Hepatocyte (in vitro differentiated cells): ENCODE data around the gene ESRRG. TPM values are rescaled to one million over a fixed set of nuclear protein-coding genes. Genes with fewer than 3 reads are reported as not detected.
A peak's percentile ranks its signal among the peaks of the same experiment; 100 is the strongest.

Source experiments
- DNase-seq: peaks from one replicate; pipeline ENCODE4 v3.0.0-alpha.2; 2016; ENCODE audit warnings: low spot score
- H2AFZ ChIP-seq: fragments of 200-600 bp; sonication (generic); 2 replicates; pipeline ENCODE4 v1.6.0; 2016; ENCODE audit warnings: antibody characterized with exemption, mild to moderate bottlenecking
- H3K27ac ChIP-seq: fragments of 200-600 bp; sonication (generic); 2 replicates; pipeline ENCODE4 v1.5.1; 2016; ENCODE audit warnings: mild to moderate bottlenecking
- H3K27me3 ChIP-seq: fragments of 200-600 bp; sonication (generic); 2 replicates; pipeline ENCODE4 v1.6.1; 2016
- H3K36me3 ChIP-seq: fragments of 200-600 bp; sonication (generic); replicated peaks from 2 replicates; pipeline ENCODE4 v1.5.1; 2016; ENCODE audit warnings: low read depth; ENCODE audit not compliant: insufficient read depth
- H3K4me1 ChIP-seq: fragments of 200-600 bp; sonication (generic); 2 replicates; pipeline ENCODE4 v1.5.1; 2016; ENCODE audit warnings: mild to moderate bottlenecking, moderate library complexity; ENCODE audit not compliant: insufficient read depth
- H3K4me2 ChIP-seq: fragments of 200-600 bp; sonication (generic); 2 replicates; pipeline ENCODE4 v1.6.0; 2016
- H3K4me3 ChIP-seq: fragments of 200-600 bp; sonication (generic); 2 replicates; pipeline ENCODE4 v1.5.1; 2016; ENCODE audit warnings: mild to moderate bottlenecking
- H3K79me2 ChIP-seq: fragments of 200-600 bp; sonication (generic); 2 replicates; pipeline ENCODE4 v1.6.0; 2017; ENCODE audit warnings: mild to moderate bottlenecking
- H3K9me2 ChIP-seq: fragments of 200-600 bp; sonication (generic); replicated peaks from 2 replicates; pipeline ENCODE4 v1.6.0; 2017; ENCODE audit warnings: mild to moderate bottlenecking; ENCODE audit not compliant: insufficient read depth
- H3K9me3 ChIP-seq: fragments of 200-600 bp; sonication (generic); 2 replicates; pipeline ENCODE4 v1.5.1; 2016; ENCODE audit warnings: low read depth, mild to moderate bottlenecking
- H4K20me1 ChIP-seq: fragments of 200-600 bp; sonication (generic); 2 replicates; pipeline ENCODE4 v1.6.0; 2016; ENCODE audit warnings: mild to moderate bottlenecking; ENCODE audit not compliant: insufficient read depth, poor library complexity, severe bottlenecking
- EZH2 ChIP-seq: fragments of 200-600 bp; sonication (generic); IDR thresholded peaks from 2 replicates; pipeline ENCODE4 v1.6.1; 2016; ENCODE audit warnings: antibody characterized with exemption, mild to moderate bottlenecking, borderline replicate concordance
- EZH2phosphoT487 ChIP-seq: fragments of 200-600 bp; sonication (generic); IDR thresholded peaks from one replicate; pipeline ENCODE4 v1.6.1; 2018; ENCODE audit warnings: antibody characterized with exemption, mild to moderate bottlenecking, low read depth, moderate library complexity; ENCODE audit not compliant: unreplicated experiment, severe bottlenecking
- WGBS: methylation state at CpG from one replicate; pipeline ENCODE4 v1.1.6; 2016; ENCODE audit warnings: low lambda C conversion rate; ENCODE audit errors: missing lambda C conversion rate; 5-methylcytosine and 5-hydroxymethylcytosine counted together
- polyA plus RNA-seq: library from polyadenylated mRNA; unstranded; fragments of >200 nt; fragmentation: Nextera tagmentation; extraction: Ambion mirVana; gene quantifications from 2 replicates; pipeline ENCODE4 v1.2.1, GENCODE V29; 2016
- total RNA-seq: library from RNA; depleted of rRNA; stranded (reverse); fragments of >200 nt; gene quantifications from 2 replicates; pipeline ENCODE4 v1.2.3, GENCODE V29; 2014
- TF ChIP-seq, protein P1 (sequence below): fragments of 200-600 bp; sonication (generic); IDR thresholded peaks from 2 replicates; pipeline ENCODE4 v1.5.1; 2016; ENCODE audit warnings: antibody characterized with exemption, mild to moderate bottlenecking; ENCODE audit not compliant: poor library complexity

ESRRG gene
- total and polyA plus RNA-seq, 2 experiments from 2014 or later = 2.8 to 10.3 TPM

DNA sequence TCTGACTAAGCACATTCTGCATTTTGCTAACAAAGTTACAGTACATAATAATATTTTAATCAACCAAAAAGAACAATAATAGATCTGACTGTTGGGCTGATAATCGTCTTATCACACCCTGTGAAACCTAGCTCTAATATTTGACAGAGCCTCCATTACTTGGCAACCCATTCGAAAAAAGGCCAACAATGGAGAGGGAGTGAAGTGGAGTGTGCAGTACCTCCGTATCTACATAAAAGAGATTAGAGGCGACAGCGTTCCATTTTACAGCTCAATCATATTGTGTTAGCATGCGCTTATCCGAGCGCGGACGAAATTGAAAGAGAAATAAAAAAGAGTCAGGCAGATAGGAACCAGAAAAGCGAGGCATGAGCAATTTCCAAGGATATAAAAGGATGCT lies 162.7 kb downstream of the ESRRG start:
- Histone ChIP-seq H3K4me2 (no peak overlapping the region), H4K20me1 (no peaks in the 10 kb centered on the region), H2AFZ (no peak overlapping the region), H3K36me3 (no peaks in the 10 kb centered on the region), H3K9me2 (no peaks in the 10 kb centered on the region), H3K27ac (no peak overlapping the region), H3K4me1 (no peaks in the 10 kb centered on the region), H3K9me3 (no peaks in the 10 kb centered on the region), H3K27me3 (no peaks in the 10 kb centered on the region), H3K4me3 (peak overlapping the region; percentile 8), H3K79me2 (no peaks in the 10 kb centered on the region)
- no peak for DNase-seq
- 71% methylated on average over 11 of the region's 11 CpGs for WGBS
- TF ChIP-seq, protein P1, sequence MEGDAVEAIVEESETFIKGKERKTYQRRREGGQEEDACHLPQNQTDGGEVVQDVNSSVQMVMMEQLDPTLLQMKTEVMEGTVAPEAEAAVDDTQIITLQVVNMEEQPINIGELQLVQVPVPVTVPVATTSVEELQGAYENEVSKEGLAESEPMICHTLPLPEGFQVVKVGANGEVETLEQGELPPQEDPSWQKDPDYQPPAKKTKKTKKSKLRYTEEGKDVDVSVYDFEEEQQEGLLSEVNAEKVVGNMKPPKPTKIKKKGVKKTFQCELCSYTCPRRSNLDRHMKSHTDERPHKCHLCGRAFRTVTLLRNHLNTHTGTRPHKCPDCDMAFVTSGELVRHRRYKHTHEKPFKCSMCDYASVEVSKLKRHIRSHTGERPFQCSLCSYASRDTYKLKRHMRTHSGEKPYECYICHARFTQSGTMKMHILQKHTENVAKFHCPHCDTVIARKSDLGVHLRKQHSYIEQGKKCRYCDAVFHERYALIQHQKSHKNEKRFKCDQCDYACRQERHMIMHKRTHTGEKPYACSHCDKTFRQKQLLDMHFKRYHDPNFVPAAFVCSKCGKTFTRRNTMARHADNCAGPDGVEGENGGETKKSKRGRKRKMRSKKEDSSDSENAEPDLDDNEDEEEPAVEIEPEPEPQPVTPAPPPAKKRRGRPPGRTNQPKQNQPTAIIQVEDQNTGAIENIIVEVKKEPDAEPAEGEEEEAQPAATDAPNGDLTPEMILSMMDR = no peak
- no peak for TF ChIP-seq EZH2phosphoT487
- TF ChIP-seq EZH2 = no peak

DNA sequence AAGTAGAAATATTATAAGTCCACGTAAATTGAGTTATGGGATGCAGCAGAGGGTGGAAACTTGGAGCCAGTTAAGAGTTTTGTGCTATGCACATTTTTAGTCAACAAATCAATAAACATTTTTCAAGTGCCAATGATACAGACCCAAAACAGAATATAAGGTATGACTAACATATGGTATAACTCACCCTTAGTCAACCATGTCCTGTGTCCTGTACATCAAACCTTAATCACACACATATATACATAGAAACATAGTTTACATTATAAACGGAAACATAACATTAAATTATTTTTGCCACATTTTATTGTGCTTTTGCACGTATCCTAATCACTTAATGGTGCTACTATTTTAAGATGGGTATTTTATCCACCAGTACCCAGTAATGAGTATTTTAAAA lies 163.9 kb downstream of the ESRRG start:
- TF ChIP-seq EZH2 = no peak
- TF ChIP-seq, protein P1 = no peak
- TF ChIP-seq EZH2phosphoT487 = no peak
- H3K27me3 ChIP-seq = no peaks in the 10 kb centered on the region
- WGBS = 71% methylated on average over 3 of the region's 3 CpGs
- H4K20me1 ChIP-seq = no peaks in the 10 kb centered on the region
- no peaks in the 10 kb centered on the region for H3K36me3 ChIP-seq
- H3K27ac ChIP-seq = no peak overlapping the region
- no peaks in the 10 kb centered on the region for H3K9me3 ChIP-seq
- DNase-seq = no peak
- H2AFZ ChIP-seq = no peak overlapping the region
- H3K4me1 ChIP-seq = no peaks in the 10 kb centered on the region
- H3K4me3 ChIP-seq = no peak overlapping the region
- no peaks in the 10 kb centered on the region for H3K9me2 ChIP-seq
- H3K79me2 ChIP-seq = no peaks in the 10 kb centered on the region
- H3K4me2 ChIP-seq = no peak overlapping the region

DNA sequence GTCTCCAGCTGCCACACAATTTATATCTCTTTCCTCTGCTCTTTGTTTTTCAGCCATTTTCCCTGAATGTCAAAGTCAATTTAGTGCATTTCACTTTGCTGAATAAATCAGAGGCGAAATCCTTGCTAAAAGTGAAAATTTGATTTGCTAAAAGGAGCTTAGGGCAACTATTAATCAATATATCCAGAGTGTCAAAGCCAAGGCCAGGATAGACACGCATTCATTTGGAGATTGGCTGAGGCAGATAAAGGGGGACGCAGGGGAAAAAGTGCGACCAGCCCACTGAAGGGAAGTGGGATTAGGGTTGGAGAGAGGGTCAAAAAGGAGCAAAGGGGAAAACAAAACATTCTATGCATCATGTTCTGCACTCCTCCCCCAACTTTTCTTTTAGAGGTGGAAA lies 167.6 kb downstream of the ESRRG start:
- no peaks in the 10 kb centered on the region for H3K79me2 ChIP-seq

More for the DNA sequence above, 167.6 kb downstream of the ESRRG start:
- 84% methylated on average over 4 of the region's 4 CpGs for WGBS
- Histone ChIP-seq H4K20me1 (no peaks in the 10 kb centered on the region), H3K27ac (no peak overlapping the region), H3K9me3 (no peaks in the 10 kb centered on the region), H3K4me2 (no peak overlapping the region), H3K27me3 (no peaks in the 10 kb centered on the region), H2AFZ (no peak overlapping the region), H3K36me3 (no peaks in the 10 kb centered on the region), H3K9me2 (no peaks in the 10 kb centered on the region), H3K4me1 (no peaks in the 10 kb centered on the region), H3K4me3 (no peak overlapping the region)
- TF ChIP-seq EZH2 (no peak), EZH2phosphoT487 (no peak)
- TF ChIP-seq, protein P1 = no peak
- no peak for DNase-seq
